ENCODE measurements around the gene PLAAT1. TPM values are rescaled to one million over a fixed set of nuclear protein-coding genes. Genes with fewer than 3 reads are reported as not detected.

PLAAT1 gene
- total and polyA plus RNA-seq, 10 of the 15 experiments (the other 5 are each of a cell fraction or from before 2014, with no cell fraction given), result not detected

- TF ChIP-seq NKRF (conservative IDR thresholded peaks at IDR 0.05) (no peak), CHD1 (IDR thresholded peaks at IDR 0.05; ENCODE audit: low read depth, low read length) (no peak), RAD51 (IDR thresholded peaks at IDR 0.05) (no peak), YY1 (IDR thresholded peaks at IDR 0.05; ENCODE audit: low read depth, low read length) (no peak), KDM1A (IDR thresholded peaks at IDR 0.05; ENCODE audit: borderline replicate concordance) (no peak), PAX5 (IDR thresholded peaks at IDR 0.05; ENCODE audit: borderline replicate concordance, low read depth, low read length) (no peak), USF2 (IDR thresholded peaks at IDR 0.05; ENCODE audit: borderline replicate concordance, low read depth, low read length) (no peak), ATF3 (IDR thresholded peaks at IDR 0.05; ENCODE audit: borderline replicate concordance, extremely low read depth, low read depth, low read length) (no peak)
These were observed 29.4 kb downstream of the PLAAT1 start (continued) for GRCh38 chr3:193270451-193270850.

GRCh38 chr3:193271101-193271840 lies 30.2 kb downstream of the PLAAT1 start:
- ChIA-PET SMC1A (ENCODE audit: uncharacterized antibody, unreplicated experiment) (interaction anchor here (1.1 kb wide), 1 partner anchor 30 kb away, joined by 3 read pairs; no protein-coding TSS in a partner anchor), RAD21 (ENCODE audit: unreplicated experiment) (no interaction called here), POLR2A (no interaction called here), CTCF (no interaction called here)
- no TSS peak for BruUV-seq (replicated peaks)
- Histone ChIP-seq H3K27ac (ENCODE audit: control insufficient read depth, insufficient read depth) (no peak overlapping the region), H4K20me1 (ENCODE audit: control insufficient read depth, insufficient read depth) (no peaks in the 10 kb centered on the region), H3K79me2 (ENCODE audit: control insufficient read depth, insufficient read depth, low read length) (no peaks in the 10 kb centered on the region), H3K36me3 (ENCODE audit: control insufficient read depth in 2 of 2, insufficient read depth in 2 of 2, low read length in 1 of 2) (no peaks in the 10 kb centered on the region), H3K9me3 (replicated peaks; ENCODE audit: control insufficient read depth, insufficient read depth, low read length) (no peaks in the 10 kb centered on the region), H3K4me1 (ENCODE audit: control insufficient read depth, insufficient read depth, low read length) (no peaks in the 10 kb centered on the region), H3K27me3 (replicated peaks in 1 of 2; ENCODE audit: control insufficient read depth in 2 of 2, insufficient read depth in 2 of 2, low read length in 1 of 2) (no peaks in the 10 kb centered on the region), H3K4me3 (no peak overlapping the region), H3K9ac (ENCODE audit: control insufficient read depth, insufficient read depth, low read length) (no peak overlapping the region), H3K4me2 (ENCODE audit: control insufficient read depth, insufficient read depth) (no peak overlapping the region), H2AFZ (ENCODE audit: control insufficient read depth, low read depth, low read length) (no peak overlapping the region)
- 48% methylated on average over 3 of the region's 3 CpGs for WGBS (ENCODE audit: insufficient coverage, insufficient replicate concordance, low lambda C conversion rate, missing lambda C conversion rate)
- intact Hi-C loops (cut with micrococcal nuclease; ENCODE audit: unreplicated experiment), result no loop called here
- in situ Hi-C loops (cut with MboI), result no loop called here
- FAIRE-seq (no peak), DNase-seq (ENCODE audit: low read depth, low spot score) (no peak), ATAC-seq (no peak)
- TF ChIP-seq PAX8 (IDR thresholded peaks at IDR 0.05) (no peak), FOXM1 (IDR thresholded peaks at IDR 0.05; ENCODE audit: low read depth, low read length) (no peak), YBX1 (IDR thresholded peaks at IDR 0.05) (no peak), ZBTB40 (IDR thresholded peaks at IDR 0.05; ENCODE audit: borderline replicate concordance) (no peak), BCL3 (IDR thresholded peaks at IDR 0.05; ENCODE audit: borderline replicate concordance, insufficient read depth, low read depth, low read length, poor library complexity, severe bottlenecking) (no peak), CREM (IDR thresholded peaks at IDR 0.05; ENCODE audit: low read depth) (no peak)

All from GM12878 (cell line).